ENCODE results near the gene NEURL1. TPM values are rescaled to one million over a fixed set of nuclear protein-coding genes. Genes with fewer than 3 reads are reported as not detected.

Gene NEURL1
- total RNA-seq, 3 donors from 2014 or later: 15.9 to 68.7 (median 42.9) TPM

GRCh38 chr10:103541616-103542015 is 48.1 kb downstream of the NEURL1 start:
- no peak overlapping the region for H3K4me3 ChIP-seq
- no peak for ATAC-seq
- TF ChIP-seq CTCF (IDR thresholded peaks at IDR 0.05): no peak
- intact Hi-C loops (cut with DNase I, micrococcal nuclease): no loop called here
- H3K4me1 ChIP-seq (ENCODE audit: low read depth): peaks cover 20% of the 10 kb centered on the region
- no peak for DNase-seq
- no peaks in the 10 kb centered on the region for H3K9me3 ChIP-seq
- no peaks in the 10 kb centered on the region for H3K36me3 ChIP-seq (ENCODE audit: low read depth)

- Histone ChIP-seq H3K4me1 (ENCODE audit: low read depth) (peaks cover 20% of the 10 kb centered on the region), H3K4me3 (no peak overlapping the region), H3K9me3 (no peaks in the 10 kb centered on the region), H3K36me3 (ENCODE audit: low read depth) (no peaks in the 10 kb centered on the region)
- peak in 2 of 3 donors; percentile 53 to 55 for DNase-seq
- intact Hi-C loops (cut with DNase I, micrococcal nuclease): no loop called here
- ATAC-seq: peak; percentile 54
- TF ChIP-seq CTCF (IDR thresholded peaks at IDR 0.05): no peak
These were observed 49.5 kb downstream of the NEURL1 start for GRCh38 chr10:103542764-103543616.

GRCh38 chr10:103543617-103544525 is 50.4 kb downstream of the NEURL1 start:
- DNase-seq: no peak

GRCh38 chr10:103544657-103545310 is 51.3 kb downstream of the NEURL1 start:
- ATAC-seq: no peak
- Histone ChIP-seq H3K4me3 (no peak overlapping the region), H3K9me3 (no peaks in the 10 kb centered on the region), H3K36me3 (ENCODE audit: low read depth) (no peaks in the 10 kb centered on the region), H3K4me1 (ENCODE audit: low read depth) (peaks cover 24% of the 10 kb centered on the region)
- TF ChIP-seq CTCF (IDR thresholded peaks at IDR 0.05): no peak
- no peak for DNase-seq
- intact Hi-C loops (cut with DNase I, micrococcal nuclease): no loop called here

More at GRCh38 chr10:103543617-103544525, 50.4 kb downstream of the NEURL1 start:
- no peaks in the 10 kb centered on the region for H3K36me3 ChIP-seq (ENCODE audit: low read depth)
- no peak for ATAC-seq
- TF ChIP-seq CTCF (IDR thresholded peaks at IDR 0.05): no peak
- no peaks in the 10 kb centered on the region for H3K9me3 ChIP-seq
- no peak overlapping the region for H3K4me3 ChIP-seq
- intact Hi-C loops (cut with DNase I, micrococcal nuclease): no loop called here
- H3K4me1 ChIP-seq (ENCODE audit: low read depth): peaks cover 20% of the 10 kb centered on the region

- intact Hi-C loops (cut with DNase I, micrococcal nuclease): no loop called here
- Histone ChIP-seq H3K4me3 (no peak overlapping the region), H3K9me3 (no peaks in the 10 kb centered on the region), H3K36me3 (ENCODE audit: low read depth) (no peaks in the 10 kb centered on the region), H3K4me1 (ENCODE audit: low read depth) (peaks cover 26% of the 10 kb centered on the region)
- DNase-seq: no peak
- no peak for TF ChIP-seq CTCF (IDR thresholded peaks at IDR 0.05)
- peak; percentile 16 for ATAC-seq
These were observed 51.9 kb downstream of the NEURL1 start for GRCh38 chr10:103545366-103545765.
